Upper lobe of left lung (tissue), 4 donors: ENCODE results near the gene MAP3K12.

Source experiments
- CTCF ChIP-seq, 6 experiments: fragments of 450-650 bp in 4 of 6; fragments of 200-600 bp in 2 of 6; sonication (generic) in 2 of 6; IDR thresholded peaks; one replicate each; pipeline ENCODE4 v1.5.1; 2016 to 2019; ENCODE audit warnings: antibody characterized with exemption in 6 of 6
- POLR2AphosphoS5 ChIP-seq, 2 donors: sonication (generic); formaldehyde crosslinking; IDR thresholded peaks; one replicate each; pipeline ENCODE4 v1.5.1; 2017; ENCODE audit warnings: antibody characterized with exemption in 2 of 2

GRCh38 chr12:53492188-53492587, 7.1 kb downstream of the MAP3K12 start:
- no peak for TF ChIP-seq POLR2AphosphoS5 (IDR thresholded peaks at IDR 0.05)
- no peak for TF ChIP-seq CTCF (IDR thresholded peaks at IDR 0.05)
